M059J (cell line): ENCODE results near the gene AOPEP. TPM values are rescaled to one million over a fixed set of nuclear protein-coding genes. Genes with fewer than 3 reads are reported as not detected.

Experiments
- DNase-seq: peaks from one replicate; pipeline ENCODE4 v3.0.0-alpha.2; 2012; ENCODE audit warnings: low read depth
- total RNA-seq: library from RNA; depleted of rRNA; stranded (reverse); fragments of >200 nt; shearing (Covaris generic); gene quantifications from 2 replicates; pipeline ENCODE4 v1.2.3, GENCODE V29; 2014

Gene AOPEP
- total RNA-seq, 1 experiment from 2014 or later, result 120 TPM

GRCh38 chr9:94794476-94795167, 68.1 kb downstream of the AOPEP start:
- DNase-seq, result no peak

GRCh38 chr9:94796687-94797086, 70.2 kb downstream of the AOPEP start:
- DNase-seq, result peak; percentile 25

- no peak for DNase-seq
Measured at GRCh38 chr9:94798201-94798600, 71.7 kb downstream of the AOPEP start.

GRCh38 chr9:94798708-94799107, 72.2 kb downstream of the AOPEP start:
- DNase-seq, result no peak

- peak; percentile 97 for DNase-seq
Measured at GRCh38 chr9:94799578-94800264, 73.2 kb downstream of the AOPEP start.

GRCh38 chr9:94800424-94801117, 74.1 kb downstream of the AOPEP start:
- peak; percentile 49 for DNase-seq

- DNase-seq, result peak; percentile 77
Measured at GRCh38 chr9:94801234-94801633, 74.7 kb downstream of the AOPEP start.

GRCh38 chr9:94801681-94802080, 75.2 kb downstream of the AOPEP start:
- DNase-seq, result peak; percentile 80

GRCh38 chr9:94802251-94802650, 75.8 kb downstream of the AOPEP start:
- DNase-seq, result peak; percentile 40

- DNase-seq, result peak; percentile 95
Measured at GRCh38 chr9:94802793-94803192, 76.3 kb downstream of the AOPEP start.

- no peak for DNase-seq
Measured at GRCh38 chr9:94804316-94804715, 77.8 kb downstream of the AOPEP start.

- DNase-seq, result peak; percentile 68
Measured at GRCh38 chr9:94805051-94805489, 78.6 kb downstream of the AOPEP start.

- peak; percentile 98 for DNase-seq
Measured at GRCh38 chr9:94805585-94805984, 79.1 kb downstream of the AOPEP start.

- peak; percentile 80 for DNase-seq
Measured at GRCh38 chr9:94806307-94806893, 79.9 kb downstream of the AOPEP start.

GRCh38 chr9:94807556-94807955, 81.1 kb downstream of the AOPEP start:
- no peak for DNase-seq

- peak; percentile 71 for DNase-seq
Measured at GRCh38 chr9:94808926-94809700, 82.6 kb downstream of the AOPEP start.

- DNase-seq, result peak; percentile 18
Measured at GRCh38 chr9:94809778-94810177, 83.3 kb downstream of the AOPEP start.

- no peak for DNase-seq
Measured at GRCh38 chr9:94811074-94811473, 84.6 kb downstream of the AOPEP start.

- DNase-seq, result peak; percentile 97
Measured at GRCh38 chr9:94812343-94812742, 85.8 kb downstream of the AOPEP start.

- DNase-seq, result peak; percentile 36
Measured at GRCh38 chr9:94813379-94813778, 86.9 kb downstream of the AOPEP start.
